ENCODE results near the gene MXRA7.

The MXRA7 gene

DNA sequence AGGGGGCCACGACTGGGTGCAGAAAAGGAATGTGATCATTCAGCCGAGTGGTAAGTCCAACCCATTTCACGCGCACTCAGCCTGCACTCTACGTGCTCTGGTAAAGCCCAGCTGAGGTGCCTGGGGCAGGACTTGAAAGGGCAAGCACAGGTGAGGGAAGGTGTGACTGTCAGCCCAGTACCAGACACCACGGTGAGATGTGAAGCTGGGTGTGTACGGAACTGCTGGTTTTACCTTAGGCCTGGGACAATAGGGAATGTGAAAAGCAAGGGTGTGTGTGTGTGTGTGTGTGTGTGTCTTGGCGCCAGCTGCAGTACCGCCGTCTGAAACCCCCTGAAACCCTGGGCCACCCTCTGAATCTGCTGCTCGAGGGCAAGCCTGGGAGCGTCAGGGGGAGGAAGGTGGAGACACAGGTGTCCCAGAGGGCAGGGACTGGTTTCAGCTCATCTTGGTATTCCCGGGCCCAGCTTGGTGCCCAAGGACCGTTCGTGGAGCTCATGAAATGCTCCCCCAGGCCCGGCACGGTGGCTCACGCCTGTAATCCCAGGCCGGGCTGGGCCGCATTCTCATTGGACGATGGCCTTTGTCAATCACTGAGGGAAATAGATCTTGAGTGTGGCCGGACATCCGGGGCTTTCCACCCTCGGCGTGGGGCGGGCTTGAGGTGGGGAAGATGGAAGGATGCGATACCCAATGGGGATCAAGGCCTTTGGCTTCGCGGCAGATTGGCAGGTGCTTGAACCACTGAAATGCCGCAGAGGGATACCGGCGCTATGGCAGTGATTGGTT is 39.4 kb downstream of the MXRA7 start:
- peak; percentile 100 for DNase-seq (ENCODE audit: low spot score)
- ChIA-PET POLR2A (ENCODE audit: low non-redundant PET) (interaction anchor here (0.5 to 0.9 kb wide), 4 partner anchors 29 to 114 kb away, joined by 3 read pairs; partner anchors contain the start of genes JMJD6 and METTL23), CTCF (interaction anchor here (0.7 to 1.4 kb wide), 5 partner anchors 10 to 149 kb away, joined by 3 to 6 read pairs (median 3); no protein-coding TSS in a partner anchor)
- peak overlapping the region; percentile 80 for H3K27ac ChIP-seq
- TF ChIP-seq, protein P1, sequence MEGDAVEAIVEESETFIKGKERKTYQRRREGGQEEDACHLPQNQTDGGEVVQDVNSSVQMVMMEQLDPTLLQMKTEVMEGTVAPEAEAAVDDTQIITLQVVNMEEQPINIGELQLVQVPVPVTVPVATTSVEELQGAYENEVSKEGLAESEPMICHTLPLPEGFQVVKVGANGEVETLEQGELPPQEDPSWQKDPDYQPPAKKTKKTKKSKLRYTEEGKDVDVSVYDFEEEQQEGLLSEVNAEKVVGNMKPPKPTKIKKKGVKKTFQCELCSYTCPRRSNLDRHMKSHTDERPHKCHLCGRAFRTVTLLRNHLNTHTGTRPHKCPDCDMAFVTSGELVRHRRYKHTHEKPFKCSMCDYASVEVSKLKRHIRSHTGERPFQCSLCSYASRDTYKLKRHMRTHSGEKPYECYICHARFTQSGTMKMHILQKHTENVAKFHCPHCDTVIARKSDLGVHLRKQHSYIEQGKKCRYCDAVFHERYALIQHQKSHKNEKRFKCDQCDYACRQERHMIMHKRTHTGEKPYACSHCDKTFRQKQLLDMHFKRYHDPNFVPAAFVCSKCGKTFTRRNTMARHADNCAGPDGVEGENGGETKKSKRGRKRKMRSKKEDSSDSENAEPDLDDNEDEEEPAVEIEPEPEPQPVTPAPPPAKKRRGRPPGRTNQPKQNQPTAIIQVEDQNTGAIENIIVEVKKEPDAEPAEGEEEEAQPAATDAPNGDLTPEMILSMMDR (conservative IDR thresholded peaks at IDR 0.05; ENCODE audit: low read depth), result no peak

DNA sequence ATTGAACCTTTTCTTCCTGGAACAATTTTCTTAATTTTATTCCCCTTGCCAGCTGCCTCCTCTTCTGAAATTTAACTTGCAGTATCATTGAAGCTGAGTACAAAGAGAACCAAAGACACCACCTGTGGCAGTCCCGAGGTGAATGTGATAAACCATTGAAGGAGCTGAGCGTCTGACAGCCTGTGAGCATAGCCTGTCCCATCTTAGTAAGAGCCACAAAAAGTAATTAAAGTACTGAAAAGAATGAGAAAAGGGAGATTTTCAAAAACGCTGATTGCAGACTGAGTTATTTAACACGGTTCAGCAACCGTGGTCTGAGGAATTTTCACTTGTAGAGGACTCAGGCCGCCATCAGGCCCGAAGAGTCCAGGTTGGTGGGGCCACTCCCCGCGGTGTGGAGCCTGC is 40.0 kb downstream of the MXRA7 start:
- H3K27ac ChIP-seq, result peak overlapping the region; percentile 80
- ChIA-PET CTCF (interaction anchor here (0.8 to 0.9 kb wide), 2 partner anchors 43 to 46 kb away, joined by 3 to 4 read pairs; no protein-coding TSS in a partner anchor), POLR2A (ENCODE audit: low non-redundant PET) (no interaction called here)
- no peak for DNase-seq (ENCODE audit: low spot score)
- TF ChIP-seq, protein P1 (conservative IDR thresholded peaks at IDR 0.05; ENCODE audit: low read depth), result no peak

DNA sequence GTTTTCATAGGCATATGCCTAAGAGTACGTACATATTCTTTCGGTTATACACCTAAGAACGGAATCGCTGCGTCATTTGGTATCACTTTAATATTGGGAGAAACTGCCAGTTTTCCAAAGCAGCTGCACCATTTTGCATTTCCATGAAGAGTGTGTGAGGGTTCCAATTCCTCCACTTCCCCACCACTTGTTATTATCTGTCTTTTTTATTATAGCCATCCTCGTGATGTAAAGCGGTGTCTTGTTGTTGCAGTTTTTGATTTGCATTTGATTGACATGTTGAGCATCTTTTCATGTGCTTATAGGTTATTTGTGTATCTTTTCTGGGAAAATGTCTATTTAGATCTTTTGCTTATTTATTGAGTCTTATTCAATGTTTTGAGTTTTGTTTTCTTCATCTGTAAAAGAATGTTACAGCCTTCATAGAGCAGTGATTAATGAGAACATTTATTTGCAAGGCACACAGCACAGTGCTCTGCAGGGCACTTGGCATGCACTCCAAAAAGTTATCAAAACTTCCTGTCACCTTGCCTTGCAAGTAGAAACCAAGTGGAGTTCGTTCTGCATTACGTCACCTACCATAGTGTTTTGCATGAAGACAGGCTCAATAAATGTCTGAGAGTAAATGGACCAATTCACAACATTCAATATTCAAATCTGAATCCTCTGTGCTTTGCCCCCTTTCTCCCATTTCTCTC is 40.6 kb downstream of the MXRA7 start:
- no peak overlapping the region for H3K27ac ChIP-seq
- DNase-seq (ENCODE audit: low spot score), result no peak
- TF ChIP-seq, protein P1 (conservative IDR thresholded peaks at IDR 0.05; ENCODE audit: low read depth), result no peak
- ChIA-PET POLR2A (ENCODE audit: low non-redundant PET) (no interaction called here), CTCF (interaction anchor here (0.7 to 0.9 kb wide), 3 partner anchors 11 to 46 kb away, joined by 3 to 4 read pairs (median 3); no protein-coding TSS in a partner anchor)

DNA sequence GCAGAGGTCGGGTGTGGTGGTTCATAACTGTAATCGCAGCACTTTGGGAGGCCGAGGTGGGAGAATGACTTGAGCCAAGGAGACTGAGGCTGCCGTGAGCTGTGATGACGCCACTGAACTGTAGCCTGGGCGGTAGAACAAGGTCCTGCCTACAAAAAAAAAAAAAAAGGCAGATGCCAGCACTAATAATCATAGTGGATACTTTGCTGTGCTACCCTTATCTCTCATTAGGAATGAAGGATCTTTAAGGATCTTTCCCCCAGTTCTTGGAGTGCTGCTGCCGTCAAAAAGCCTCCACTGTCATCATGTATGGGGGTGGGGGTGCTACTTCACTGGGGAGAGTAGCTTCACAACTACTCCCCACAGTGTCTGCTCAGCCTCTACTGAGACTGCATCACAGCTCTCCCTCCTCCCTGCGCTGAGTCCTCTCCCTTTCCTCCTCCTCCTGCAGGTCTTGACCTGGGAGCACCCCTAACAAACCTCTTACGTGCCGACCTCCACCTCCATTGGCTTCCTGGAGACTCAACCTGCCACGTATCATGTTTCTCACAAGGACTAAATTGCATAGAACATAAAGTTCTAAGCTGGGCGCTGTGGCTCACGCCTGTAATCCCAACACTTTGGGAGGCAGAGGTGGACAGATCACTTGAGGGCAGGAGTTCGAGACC is 42.8 kb downstream of the MXRA7 start:
- 0 out of 2 replicates have a peak overlapping the region, but pooled peaks have one; percentile 34 for H3K27ac ChIP-seq
- ChIA-PET POLR2A (ENCODE audit: low non-redundant PET) (no interaction called here), CTCF (interaction anchor here (0.6 to 1.5 kb wide), 3 partner anchors 43 to 95 kb away, joined by 3 to 6 read pairs (median 5); no protein-coding TSS in a partner anchor)
- no peak for DNase-seq (ENCODE audit: low spot score)
- TF ChIP-seq, protein P1 (conservative IDR thresholded peaks at IDR 0.05; ENCODE audit: low read depth), result no peak

DNA sequence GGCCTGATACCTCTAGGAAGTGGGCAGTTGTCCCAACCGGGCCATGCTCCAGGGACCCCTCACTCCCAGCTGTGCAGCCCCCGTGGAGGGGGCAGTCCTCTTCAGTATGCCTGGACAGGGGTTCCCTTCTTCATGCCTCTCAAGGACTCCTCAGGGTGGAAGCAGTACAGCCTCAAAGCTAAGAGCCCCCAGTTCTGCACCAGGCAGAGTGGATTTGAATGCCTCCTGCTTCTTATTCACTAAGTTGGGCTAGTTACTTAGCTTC is 43.3 kb downstream of the MXRA7 start:
- DNase-seq (ENCODE audit: low spot score), result no peak
- ChIA-PET POLR2A (ENCODE audit: low non-redundant PET) (no interaction called here), CTCF (interaction anchor here (0.6 to 1.5 kb wide), 4 partner anchors 16 to 94 kb away, joined by 3 to 6 read pairs (median 4); no protein-coding TSS in a partner anchor)
- H3K27ac ChIP-seq, result peak overlapping the region; percentile 34
- TF ChIP-seq, protein P1 (conservative IDR thresholded peaks at IDR 0.05; ENCODE audit: low read depth), result no peak

DNA sequence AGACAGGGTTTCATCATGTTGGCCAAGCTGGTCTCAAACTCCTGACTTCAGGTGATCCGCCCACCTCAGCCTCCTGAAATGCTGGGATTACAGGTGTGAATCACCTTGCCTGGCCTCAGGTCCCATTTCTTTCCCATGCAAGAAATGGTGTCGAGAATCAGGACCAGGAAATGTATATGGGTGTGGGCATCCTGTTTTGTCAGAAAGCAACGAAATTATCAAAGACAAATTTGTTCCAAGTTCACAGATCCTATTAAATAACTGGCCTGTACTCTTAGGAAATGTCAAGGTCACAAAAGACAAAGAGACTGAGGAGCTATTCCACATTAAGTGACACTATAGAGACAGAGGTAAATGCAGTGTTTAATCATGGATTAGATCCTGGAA is 50.1 kb downstream of the MXRA7 start:
- CTCF ChIA-PET, result interaction anchor here (0.7 kb wide), 1 partner anchor 14 kb away, joined by 3 read pairs; no protein-coding TSS in a partner anchor
- no peak overlapping the region for H3K27ac ChIP-seq
- POLR2A ChIA-PET (ENCODE audit: low non-redundant PET), result no interaction called here
- no peak for DNase-seq (ENCODE audit: low spot score)
- TF ChIP-seq, protein P1 (conservative IDR thresholded peaks at IDR 0.05; ENCODE audit: low read depth), result no peak
